HG02870 (cell line): ENCODE measurements around the gene GPC6.

ENCODE experiments used
- ATAC-seq: cut with Tn5 transposase; IDR thresholded peaks from one replicate; pipeline ENCODE4 v1.9.1; 2021; ENCODE audit warnings: mild to moderate bottlenecking, moderate library complexity; ENCODE audit not compliant: unreplicated experiment

Gene GPC6

DNA sequence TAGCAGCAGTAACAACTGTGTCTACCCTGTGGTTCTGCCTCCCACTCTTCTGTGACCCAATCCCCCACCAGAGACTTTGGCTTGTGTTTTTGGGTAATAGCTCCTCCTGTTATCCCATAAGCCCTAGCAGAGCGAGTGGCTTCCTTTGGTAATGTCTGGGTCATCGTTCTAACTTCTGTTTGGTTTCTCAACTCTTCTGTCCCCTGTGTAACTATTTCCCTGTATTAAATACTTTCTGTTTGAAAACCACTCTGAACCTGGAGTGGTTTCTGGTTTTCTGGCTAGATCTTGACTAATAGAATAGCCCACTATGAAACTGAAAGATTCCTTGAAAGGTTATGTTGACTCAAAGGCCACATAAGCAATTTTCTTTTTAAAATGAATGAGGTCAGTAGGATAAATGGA lies 902.9 kb downstream of the GPC6 start:
- ATAC-seq = no peak

DNA sequence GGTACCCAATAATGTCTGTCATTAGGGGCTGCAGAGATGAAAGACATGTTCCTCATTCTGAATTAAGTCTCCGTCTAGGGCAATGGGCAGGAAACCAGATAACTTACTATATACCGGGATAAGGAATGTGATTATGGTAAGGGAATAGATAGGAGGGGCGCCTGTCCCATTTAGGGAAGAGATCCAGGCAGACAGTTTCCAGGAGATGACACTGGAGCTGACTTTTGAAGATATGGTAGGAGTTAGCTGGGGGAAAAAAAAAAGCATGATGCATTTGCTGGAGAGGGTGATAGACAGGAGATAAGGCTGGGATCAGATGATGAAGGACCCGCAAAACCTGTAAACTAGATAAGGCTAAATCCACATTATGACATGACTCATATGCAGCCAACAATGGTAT lies 912.2 kb downstream of the GPC6 start:
- no peak for ATAC-seq

DNA sequence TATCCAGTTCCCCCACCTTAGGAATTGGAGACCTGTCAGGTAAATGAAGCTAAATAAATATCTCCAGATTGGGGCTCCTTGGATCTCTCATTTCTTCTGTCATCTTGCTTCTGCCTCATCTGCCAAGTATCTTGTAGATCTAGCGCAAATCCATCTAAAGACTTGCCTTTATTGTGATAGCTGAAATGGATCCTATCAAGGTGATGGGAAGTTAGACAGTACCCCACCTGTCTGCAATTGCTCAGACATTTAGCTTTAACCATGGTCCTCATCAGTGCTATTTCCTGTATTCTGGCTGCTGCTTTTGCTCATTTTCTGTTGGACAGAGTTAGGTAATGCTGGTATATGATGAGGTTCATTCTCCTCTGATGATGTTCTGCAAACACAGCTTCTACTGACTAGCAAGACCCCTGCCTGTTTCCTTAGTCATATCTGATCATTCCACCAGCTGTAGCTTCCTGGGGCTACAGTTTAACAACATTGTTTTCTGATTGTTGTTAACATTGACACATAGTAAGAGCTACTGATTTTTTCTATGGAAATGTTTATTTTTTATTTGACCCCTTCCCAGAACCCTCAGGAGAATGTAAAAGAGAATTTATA lies 912.9 kb downstream of the GPC6 start:
- no peak for ATAC-seq

DNA sequence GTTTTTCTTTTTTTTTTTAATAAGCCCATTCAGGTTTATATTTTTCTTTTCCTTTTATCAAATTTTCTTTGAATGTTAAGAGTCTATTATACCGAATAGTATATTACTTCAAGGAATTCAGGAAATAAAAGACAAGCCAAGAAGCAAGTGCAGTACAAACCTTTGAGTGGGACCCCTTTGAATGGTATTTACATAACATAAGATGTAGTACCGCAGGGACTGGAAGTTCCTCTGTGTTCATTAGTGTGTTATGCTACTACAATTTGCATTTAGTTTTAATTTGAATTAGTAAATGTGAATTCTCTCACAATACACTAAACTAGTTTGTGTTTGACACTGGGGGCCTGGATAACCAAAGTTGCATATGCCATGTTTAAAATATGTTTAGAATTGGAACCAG lies 913.4 kb downstream of the GPC6 start:
- ATAC-seq = no peak

DNA sequence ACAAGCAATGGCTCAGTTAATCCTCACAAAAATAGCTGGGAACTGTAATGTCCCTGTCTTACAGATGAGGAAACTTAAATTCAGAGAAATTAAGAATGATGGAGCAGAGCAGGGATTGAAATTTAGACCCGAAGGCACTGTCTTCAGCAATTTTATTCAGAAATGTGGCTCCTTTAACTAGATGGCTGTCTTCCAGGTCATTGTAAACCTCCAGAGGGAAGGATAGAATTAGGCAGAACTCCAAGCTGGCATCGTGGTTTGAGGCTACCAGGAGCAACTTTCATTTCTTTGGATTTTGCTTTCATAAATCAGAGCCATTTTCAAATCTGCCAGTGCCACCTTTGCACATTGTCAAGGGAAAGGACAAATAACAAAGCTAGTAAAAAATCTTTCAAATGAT lies 913.9 kb downstream of the GPC6 start:
- ATAC-seq = no peak

DNA sequence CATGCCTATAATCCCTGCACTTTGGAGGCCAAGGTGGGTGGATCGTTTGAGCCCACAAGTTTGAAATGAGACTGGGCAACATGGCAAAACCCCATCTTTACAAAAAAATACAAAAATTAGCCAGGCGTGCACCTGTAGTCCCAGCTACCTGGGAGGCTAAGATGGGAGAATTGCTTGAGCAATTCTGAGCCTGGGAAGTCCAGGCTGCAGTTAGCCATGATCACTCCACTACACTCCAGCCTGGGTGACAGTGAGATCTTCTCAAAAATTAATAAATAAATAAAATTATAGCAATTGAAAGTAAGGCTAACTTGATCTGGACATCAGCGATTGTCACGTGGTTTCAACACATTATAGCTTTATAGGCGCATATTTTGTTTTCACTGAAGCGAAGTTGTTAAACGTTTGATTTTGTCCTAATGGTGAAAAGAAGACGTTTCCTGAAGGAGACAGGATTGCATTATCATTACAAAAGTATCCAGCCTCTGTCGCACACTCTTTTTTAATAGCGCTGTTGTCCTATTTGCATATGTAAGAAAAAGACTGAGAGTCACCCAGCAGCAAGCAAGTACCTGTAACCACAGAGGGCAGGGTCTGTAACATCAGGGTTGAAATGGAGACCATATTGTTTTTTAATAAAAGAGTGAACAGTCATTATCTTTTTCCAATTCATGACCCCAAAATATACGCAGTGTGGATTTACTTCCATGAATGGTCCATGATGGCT lies 917.2 kb downstream of the GPC6 start:
- ATAC-seq = no peak

DNA sequence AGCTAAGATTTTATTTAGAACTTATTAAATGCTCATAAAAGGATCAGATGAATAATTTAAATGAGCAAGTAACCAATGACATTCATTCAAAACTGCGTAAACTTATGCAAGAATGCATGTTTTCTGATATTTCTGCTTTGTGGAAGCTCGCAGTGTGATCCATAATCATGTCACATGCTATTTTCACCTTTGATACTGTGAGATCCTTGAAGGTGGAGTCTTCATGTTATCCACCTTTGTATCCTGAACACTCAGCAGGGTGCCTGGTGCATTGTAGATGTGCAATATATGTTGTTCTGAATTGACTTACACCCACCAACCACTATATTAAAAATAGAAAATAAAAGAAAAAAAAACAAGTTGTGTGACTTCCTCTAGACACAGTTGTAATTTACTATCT lies 919.4 kb downstream of the GPC6 start:
- ATAC-seq = no peak

DNA sequence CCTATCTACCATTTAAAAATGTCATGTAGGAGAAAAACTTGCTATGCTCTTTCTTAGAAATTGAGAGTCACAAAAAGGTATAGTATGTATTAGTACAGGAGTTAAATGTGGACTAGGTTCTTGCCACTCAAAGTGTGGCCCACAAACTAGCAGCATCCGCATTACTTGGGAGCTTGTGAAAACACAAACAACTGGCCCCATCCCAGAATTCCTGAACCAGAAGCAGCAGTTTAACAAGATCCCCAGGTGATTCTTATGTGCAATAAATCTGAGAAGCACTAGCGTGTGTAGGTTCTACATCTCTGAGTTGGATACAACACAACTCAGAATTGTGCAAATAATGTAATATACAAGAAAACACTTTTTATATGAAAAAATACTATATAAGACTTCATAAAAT lies 927.0 kb downstream of the GPC6 start:
- no peak for ATAC-seq

DNA sequence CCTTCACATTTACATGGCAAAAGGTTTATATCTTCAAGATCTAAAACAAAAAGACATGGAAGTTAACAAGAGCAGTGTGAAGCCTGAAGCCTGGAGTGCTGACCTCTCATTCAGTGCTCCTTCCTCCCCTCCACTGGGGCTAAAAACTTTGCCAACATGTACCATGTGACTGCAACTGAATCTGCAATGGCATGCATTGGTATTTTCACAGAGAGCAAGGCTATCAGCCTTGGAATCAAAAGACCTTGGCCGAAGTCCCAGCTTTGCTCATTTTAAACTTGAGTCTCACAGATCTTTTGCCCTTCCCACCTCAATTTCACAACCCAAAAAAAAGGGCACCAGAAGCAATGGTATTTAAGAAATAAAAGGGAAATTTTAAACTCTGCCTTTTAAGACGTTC lies 927.8 kb downstream of the GPC6 start:
- ATAC-seq = no peak

DNA sequence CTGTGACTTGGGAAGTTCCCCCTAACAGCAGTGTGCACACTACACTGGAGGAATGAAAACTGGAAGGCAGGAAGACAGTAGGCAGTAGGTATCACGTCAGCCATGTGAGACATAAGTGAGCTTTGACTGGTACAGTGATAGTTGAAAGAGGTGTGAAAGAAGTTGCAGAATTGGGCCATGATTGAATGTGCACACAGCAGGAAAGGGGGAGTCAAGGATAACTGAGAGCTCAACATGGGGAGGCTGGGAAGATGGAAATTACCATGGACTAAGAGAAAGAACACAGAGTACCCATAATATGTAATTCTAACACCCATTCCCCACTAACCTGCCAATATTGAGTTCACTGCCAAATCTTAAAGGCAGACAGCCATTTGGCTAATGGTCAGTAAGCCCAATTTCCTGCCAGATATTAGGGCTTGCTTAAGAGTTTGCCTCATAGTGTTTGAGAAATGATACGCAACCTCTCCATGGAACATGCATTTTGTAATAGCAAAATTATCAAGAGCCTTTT lies 931.2 kb downstream of the GPC6 start:
- ATAC-seq = no peak

DNA sequence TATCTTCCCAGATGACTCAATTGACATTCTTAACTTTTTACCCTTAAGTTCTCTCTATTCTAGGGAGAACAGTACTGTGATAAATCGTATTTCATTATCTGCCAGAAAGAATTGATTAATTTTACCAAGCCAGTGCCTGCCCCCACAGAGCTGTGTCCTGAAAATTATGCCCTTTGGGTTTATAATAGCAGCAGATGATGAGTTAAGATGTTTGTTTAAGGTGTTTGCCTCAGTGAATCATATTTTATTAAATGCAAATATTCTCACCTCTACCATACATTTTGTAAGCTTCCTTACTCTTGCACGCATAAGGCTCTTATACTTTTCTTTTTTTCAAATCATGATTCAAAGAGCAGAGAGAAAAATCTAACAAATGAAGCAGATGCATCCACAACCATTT lies 934.3 kb downstream of the GPC6 start:
- ATAC-seq = no peak

DNA sequence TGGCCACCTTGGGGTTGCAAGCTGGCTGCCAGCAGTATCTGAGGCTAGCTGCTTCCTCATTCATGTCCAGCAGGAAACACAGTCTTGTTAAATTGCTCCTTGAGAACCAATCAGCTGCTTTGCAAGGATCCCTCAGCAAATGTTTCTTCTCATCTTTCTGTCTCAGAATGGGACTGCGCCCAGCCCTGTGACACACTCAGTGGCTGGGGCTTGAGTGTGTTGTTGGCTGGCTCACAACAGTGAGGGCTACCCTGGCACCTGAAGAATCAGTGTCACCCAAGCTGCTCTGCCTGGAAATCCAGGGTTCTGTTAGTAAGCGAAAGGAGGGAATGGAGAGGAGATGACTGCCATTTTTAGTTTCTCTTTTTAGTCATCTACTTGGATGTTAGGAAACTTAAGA lies 935.7 kb downstream of the GPC6 start:
- no peak for ATAC-seq

DNA sequence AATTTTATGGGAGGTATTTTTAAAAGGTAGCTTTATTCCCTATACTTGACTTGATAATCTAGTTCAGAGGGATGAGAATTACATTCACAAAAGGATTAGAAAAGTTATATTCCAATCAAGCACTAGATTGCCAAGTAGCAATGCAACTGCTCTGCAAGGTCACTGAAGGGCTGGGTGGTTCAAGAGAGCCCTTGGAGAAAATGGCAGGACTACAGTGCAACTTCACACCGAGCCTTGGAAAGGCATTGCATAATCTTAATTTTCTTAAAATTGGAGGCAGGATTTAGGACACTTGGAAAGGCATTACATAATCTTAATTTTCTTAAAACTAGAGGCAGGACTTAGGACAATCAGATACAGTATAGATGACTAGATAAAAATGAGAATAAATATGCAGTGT lies 936.9 kb downstream of the GPC6 start:
- ATAC-seq = no peak

DNA sequence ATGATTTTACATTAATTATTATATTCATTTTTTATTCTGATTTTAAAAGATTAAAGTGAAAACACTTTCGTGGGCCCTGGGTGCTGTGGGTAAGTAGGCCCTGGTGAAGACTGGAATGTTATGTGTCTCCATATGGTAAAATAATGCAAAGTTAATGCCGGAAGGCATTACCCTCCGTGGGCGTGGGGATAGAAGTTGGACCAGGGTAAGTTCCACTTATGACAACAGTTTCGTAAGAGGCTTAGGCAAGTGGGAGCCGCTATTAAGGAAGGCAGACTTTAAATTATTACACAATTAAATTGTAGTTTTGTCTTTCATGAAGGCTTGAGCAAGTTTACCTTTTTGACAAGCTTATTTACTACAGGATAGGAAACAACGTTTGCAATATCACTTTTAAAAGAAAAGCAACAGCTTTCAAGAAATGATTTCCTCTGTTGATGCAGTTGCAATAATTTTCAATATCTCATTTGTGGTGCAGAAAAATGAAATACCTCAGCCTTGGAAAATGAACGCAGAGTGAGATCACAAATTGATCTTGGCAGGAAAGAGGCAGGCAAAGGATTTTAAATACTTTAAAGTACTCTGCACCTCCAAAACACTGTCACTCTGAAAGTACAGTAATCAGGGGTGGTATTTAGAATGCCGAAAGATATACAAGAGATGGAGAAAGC lies 942.3 kb downstream of the GPC6 start:
- ATAC-seq = no peak

DNA sequence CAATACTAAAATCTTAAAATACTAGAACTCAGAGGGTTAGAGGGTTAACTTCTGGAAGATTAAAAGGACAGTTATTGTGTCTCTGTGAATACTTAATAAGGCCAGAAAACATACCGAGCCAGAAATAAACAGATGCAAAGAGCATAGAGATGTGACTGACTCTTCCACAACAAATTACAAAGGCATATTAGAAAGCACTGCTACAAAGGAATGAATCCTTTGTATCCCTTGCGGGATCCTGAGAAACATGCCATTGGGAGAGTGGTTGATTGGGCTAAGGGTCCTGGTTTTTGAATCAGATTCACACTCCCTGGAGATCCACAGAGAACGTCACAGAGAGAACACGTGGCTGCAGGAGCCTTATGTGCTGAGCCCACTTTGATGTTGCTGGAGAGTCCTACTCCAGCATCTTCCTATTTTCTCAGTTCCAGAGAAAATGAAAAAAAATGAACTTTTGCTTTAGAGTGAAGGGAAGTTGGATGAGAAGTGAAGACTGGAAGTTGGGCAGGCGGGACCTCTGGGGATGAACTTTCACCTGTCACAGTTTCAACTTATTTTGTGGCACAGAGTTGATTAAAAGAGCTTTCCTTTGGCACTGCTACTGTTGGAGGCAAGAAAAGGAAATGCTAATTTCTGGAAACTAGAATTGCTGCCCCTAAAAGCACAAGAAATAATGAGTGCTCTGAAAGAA lies 943.0 kb downstream of the GPC6 start:
- ATAC-seq = no peak

DNA sequence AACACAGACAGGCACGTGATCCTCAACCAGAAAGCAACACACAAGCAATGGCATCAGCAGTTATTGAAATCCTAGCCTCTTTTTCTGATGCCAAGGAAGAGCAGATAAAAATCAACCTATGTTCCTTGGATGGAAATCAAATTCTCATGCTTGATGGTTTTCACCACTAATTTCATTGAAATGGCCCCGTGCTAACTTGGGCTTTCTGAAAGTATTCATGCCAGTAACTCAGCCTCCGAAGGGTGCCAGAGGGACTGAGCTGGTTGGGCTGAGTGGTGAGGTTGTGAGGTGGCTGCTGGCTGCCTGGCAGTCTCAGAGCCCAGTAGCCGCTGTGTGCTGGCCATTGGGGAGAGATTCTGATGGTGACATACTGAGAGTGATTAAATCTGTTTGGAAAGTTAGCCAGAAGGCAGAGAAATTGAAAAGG lies 943.6 kb downstream of the GPC6 start:
- no peak for ATAC-seq

DNA sequence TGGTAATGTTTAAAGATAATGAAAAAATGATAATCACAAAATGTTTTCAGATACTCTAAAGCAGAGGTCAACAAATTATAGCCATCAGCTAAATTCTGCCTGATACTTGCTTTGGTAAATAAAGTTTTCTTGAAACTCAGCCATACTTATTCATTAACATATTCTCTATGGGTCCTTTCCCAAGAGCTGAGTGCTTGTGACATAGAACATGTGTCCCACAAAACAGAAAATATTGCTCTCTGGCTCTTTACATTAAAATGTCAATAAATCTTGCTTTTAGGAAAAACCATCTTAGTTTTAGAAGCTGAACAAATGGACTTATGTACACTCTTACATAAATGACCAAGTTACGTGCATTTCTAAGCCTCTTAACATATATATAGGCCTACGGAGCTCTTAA lies 945.8 kb downstream of the GPC6 start:
- no peak for ATAC-seq

DNA sequence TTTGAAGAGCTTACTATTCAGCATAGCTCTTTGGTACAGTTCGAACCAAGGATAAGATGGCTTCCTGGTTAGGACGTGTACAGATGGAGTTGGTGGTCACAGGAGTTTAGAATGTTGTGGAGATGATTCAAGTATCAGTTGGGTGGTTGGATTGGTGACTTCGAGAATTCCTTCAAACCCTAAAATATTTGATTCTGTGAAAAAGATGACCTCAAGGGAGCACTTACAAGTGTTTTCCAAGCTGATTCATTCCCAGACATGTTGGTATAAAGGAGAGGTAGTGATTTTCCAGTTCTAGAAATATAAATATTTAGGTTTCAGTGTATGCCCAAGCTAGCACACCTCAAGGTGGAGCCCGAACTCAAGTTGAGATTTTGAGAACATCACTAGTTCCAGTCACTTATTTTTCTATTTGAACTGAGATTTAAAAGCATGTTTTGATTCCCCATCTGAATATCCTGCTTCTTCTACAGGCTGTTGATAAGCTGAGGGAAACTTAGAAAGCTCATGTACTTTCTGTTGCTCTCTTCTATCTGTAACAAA lies 946.8 kb downstream of the GPC6 start:
- no peak for ATAC-seq

DNA sequence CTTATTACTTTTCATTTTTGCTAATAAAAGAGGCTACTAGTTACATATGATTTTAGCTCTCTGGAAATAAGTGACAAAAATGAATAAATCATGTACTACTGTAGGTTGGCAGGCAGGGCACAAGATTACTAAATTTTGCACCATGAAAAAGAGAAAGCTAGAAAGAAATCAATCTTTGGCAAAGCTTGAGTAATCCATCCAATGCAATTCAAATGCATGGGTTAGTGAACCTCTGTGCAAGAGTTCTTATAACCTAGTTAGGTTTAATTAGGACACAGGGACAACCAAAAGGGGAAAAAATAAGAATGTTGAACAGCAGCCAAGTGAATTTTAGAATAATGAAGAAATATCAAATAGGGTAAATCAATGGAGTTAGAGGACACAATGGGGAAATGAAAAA lies 947.4 kb downstream of the GPC6 start:
- no peak for ATAC-seq

DNA sequence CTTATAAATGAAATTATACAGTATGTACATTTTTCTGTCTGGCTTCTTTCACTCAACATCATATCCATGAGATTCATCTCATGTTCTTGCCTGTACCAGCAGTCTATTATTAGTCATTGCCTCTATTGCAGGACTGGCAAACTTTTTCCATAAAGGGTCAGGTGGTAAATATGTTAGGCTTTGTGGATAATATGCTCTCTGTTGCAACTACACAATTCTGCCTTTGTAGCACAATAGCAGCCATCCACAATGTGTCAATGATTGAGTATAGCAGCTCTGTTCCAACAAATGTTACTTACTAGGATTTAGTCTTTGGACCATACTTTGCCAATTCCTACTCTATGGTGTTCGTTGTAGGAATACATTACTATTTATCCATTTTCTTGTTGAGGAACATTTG lies 948.5 kb downstream of the GPC6 start:
- ATAC-seq = no peak

DNA sequence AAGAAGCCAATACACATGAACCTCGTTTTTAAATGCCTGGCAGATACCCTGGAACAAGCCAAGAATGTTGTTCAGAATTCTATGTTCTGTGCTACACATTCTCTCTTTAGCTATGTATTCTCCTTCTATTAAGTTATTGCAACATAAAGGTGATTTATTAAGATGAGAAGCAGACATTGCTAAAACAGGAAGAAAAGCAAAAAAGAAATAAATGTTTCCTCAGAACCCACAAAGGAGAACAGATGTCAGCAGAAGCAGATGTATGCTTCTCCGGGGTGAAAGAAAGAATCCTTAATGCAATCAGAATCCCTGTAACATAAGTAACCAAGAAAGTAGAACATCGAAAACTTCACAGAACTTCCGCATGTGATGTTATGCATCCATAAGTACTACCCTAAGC lies 950.0 kb downstream of the GPC6 start:
- ATAC-seq = no peak
